ENCODE data around the gene CD34.

Gene CD34

DNA sequence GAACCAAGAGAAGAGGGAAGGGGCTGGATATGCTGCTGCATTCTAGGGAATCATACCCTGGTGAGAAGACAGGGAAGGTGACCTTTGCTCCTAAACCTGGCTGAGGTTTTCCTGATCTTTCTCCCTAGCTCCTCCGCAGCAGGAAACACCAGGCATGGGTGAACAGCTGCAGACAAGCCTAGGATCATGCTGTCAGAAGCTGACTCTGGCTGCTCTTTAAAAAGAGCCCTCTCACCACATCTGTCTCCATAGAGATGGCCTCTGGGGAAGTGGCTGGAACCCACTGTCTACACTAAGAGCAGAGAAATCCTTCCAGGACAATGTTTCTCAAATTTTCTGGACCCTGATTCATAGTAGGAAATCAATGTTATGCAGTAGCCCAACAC, 57.6 kb downstream of the CD34 start:
- no peak for DNase-seq (ENCODE audit: low spot score)

DNA sequence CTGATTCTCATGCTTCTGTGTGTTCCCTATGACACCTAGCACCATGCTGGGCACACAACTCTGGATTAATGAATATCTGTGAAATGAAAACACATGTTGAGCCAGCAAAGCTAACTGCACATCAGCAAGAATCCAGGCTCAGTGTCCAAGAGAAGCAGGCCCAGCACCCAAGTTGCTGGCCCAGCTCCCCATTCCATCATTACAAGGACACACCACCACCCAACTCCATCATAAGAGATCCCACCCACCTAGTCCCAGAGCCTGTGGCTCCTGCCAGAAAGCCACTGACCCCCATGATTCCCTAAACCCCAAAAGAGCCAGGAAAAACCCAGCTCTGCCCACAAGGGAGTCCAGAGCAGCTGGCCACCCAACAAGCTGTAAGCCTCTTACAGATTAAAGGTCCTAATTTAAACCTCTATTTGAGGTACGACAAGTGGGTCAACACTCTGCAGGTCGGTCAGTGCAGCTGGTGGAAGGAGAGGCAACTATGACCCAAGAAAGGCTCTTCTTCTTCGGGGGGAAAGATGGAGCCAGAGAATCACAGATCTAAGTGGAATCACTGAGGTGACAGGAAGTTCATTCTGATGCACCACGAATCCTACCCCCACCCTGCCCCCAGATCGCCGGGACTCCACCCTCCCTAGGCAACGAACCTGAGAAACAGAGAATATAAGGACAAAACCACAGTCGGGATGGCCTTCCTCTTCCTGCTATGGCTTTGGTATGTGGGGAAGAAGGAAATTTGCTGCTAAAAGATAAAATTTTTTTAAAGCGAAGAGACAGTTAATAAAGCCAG, 58.2 kb downstream of the CD34 start:
- DNase-seq (ENCODE audit: low spot score) = no peak

DNA sequence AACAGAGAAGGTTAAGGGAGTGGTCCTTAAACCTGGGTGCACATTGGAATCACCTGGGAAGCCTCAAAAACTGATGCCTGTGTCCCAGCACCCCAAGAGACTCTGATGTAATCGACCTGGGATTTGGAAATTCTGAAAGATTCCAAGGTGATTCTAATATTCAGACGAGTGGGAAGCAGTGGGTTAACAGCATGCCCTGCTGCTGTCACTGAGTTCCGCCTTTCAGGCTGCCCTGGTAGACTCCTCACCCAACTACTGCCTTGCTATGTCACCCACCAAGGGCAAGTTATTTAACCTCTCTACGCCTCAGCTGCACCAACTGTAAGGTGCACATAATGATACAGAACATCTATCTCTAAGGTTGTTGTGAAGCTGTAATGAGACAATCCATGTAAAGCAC, 59.2 kb downstream of the CD34 start:
- DNase-seq (ENCODE audit: low spot score) = no peak

DNA sequence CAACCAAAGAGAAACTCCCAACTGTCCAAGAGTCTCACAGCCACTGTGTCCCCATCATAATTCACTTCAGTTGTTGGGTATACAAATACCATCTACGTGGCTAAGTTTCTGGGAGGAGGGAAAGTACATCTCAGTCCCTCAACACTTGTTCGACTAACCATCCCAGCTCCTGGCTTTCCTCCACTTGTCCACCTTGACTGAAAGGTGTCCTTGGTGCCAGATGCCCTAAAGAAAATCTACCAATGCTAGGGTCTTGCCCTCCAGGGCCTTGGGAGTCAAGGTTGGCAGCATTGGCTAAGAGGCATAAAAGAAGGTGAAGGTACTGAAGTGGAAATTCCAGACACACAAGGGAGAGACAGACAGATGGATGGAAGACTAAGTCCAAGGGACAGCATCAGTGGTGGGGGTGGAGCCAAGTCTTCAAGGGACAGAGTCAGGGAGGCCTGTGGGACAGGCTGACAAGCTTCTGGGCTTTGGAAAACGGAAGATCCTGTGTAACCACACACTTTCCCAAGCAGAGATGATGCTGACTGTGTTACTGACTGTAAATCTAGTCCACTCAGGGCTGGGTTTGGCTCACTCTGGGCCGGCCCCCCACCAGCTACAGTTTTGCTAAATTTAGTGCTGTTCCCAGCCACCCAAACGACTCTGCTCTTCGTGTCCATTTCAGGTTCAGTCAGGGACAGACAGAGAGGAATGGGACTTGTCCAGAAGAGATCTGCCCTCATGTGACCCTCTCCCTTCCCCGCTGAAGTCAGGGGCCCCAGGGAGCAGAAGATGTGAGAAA, 60.1 kb downstream of the CD34 start:
- DNase-seq (ENCODE audit: low spot score) = no peak

DNA sequence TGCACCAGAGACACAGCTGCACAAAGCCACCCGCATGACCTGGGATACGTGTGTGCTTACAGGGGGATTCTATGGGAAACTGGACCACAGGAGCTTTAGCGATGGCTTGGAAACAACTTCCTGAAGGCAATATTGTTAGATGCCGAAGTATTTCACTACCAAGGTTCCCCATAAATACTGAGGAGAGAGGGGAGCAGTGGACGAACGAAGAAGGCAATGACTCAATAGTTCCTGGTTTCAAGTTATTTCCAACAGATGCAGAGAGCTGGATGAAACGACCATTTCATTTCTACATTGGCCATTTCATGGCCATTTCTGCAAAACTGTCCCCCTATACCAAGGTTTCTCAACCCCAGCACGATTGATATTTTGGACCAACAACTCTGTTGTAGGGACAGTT, 61.3 kb downstream of the CD34 start:
- no peak for DNase-seq (ENCODE audit: low spot score)

DNA sequence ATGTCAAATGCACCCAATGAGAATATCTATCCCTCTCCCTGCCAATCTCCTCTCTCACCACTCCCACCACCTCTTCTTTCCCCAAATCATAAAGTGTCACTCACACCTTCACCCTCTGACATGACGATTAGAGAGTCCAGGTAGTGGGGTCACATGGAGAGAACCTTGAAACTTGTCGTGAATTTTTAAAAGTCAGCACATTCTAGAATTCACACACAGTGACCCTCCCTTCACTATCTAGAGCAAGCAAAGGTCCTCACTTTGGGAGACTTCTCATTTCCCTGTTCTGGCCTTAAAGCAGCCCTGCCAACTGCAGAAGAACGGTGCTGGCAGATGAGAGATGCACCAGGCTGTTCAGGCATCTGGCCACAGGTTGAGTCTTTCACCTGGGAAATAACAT, 61.9 kb downstream of the CD34 start:
- DNase-seq (ENCODE audit: low spot score) = no peak

DNA sequence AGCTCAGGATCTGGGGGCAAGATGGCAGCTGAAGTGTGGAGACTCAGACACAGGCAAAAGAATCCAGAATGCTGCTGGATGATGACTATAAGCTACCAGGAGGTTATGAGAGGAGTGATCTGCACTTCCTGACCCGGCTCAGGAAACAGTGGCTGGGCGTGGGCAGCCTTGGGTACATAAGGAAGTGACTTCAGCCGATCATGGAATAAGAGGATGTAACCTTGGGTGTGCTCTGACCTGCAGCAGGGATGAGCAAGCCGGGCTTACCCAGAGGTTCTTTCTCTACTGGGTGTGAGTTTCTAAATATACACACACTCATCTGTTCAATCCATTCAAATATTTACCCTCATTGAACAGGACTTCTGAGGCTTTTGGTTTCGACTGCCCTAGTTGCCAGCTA, 62.7 kb downstream of the CD34 start:
- DNase-seq (ENCODE audit: low spot score) = peak; percentile 95

DNA sequence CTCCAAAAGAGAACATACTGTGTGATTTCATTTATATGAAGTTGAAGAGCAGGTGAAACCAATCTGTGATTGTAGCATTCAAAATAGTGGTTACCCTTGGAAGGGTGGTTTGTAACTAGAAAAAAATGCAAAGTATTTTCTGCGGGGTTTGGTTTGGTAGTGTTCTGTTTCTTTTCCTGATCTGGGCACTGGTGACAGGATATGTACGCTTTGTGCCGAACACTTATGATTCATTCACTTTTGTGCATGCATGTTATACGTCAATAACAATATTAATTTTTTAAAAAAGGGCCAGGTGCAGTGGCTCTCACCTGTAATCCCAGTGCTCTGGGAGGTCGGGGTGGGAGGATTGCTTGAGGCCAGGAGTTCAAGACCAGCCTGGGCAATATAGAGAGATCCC, 63.8 kb downstream of the CD34 start:
- DNase-seq (ENCODE audit: low spot score) = peak; percentile 44

DNA sequence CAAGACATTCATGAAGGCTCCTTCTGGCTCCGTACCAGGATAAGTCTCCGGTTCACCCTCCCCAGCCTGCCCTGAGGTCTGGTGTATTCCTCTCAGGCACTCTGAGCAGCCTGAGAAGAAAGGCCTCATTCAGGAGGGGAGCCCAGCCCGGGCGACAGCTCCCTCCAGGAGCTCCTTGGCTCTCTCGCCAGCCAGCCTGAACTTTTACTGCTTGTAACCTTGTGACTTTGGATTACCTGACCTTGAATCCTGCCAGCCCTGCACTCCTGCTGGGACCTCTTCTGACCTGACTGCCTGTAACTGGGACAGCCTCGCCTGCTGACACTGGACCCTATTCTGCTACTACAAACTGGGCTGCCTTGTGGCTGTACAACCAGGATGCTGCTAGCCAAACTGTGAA, 65.8 kb downstream of the CD34 start:
- DNase-seq (ENCODE audit: low spot score) = no peak

DNA sequence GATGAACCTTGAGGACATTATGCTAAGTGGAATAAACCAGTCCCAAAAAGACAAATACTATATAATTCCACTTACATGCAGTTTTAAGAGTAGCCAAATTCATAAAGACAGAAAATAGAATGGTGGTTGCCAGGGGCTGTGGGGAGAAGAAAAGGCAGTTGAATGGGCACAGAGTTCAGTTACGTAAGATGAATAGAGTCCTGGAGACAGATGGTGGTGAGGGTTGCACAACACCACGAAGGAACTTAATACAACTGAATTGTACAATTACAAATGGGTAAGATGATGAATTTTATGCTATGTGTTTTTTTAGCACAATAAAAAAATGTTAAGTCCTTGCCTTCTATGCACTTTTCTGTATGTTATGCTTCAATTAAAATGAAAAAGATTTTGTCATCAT, 66.6 kb downstream of the CD34 start:
- no peak for DNase-seq (ENCODE audit: low spot score)

DNA sequence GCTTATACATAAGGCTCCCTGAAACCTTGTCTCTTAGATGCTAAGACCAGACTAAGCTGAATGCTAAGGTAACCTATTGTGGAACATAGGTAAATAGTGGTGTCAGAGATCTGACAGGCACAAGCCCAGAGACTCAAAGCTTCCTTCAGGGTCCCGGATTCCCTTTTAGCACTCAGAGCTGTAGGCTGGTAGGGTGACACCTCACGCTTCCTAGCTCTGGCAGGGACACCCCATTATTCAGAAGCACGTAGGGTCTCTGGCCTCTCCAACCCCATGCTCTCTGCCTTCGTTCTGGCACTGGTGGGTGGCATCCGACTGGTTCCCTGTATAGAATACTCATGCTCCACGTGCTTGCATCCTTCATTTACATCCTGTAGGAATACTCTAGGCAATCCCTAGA, 68.4 kb downstream of the CD34 start:
- DNase-seq (ENCODE audit: low spot score) = no peak

DNA sequence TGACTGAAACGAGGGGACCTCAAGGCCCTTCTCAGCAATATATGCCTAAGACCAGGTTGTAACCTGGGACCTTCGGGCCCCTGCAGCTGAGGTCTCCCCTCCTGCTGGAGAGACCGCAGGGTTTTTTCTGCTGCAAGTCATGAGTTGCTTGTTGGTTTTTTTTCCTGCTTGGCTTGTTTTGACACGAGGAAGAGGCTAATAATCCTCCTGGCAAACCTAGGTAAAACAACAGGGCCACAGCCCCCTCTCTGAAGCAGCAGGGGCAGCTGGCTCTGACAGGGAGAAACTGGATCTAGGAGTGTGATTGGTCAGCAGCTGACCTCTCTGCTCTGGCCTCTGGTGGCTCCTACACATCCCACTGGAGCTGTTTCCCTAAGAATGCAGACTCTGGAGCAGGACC, 69.0 kb downstream of the CD34 start:
- DNase-seq (ENCODE audit: low spot score) = no peak

DNA sequence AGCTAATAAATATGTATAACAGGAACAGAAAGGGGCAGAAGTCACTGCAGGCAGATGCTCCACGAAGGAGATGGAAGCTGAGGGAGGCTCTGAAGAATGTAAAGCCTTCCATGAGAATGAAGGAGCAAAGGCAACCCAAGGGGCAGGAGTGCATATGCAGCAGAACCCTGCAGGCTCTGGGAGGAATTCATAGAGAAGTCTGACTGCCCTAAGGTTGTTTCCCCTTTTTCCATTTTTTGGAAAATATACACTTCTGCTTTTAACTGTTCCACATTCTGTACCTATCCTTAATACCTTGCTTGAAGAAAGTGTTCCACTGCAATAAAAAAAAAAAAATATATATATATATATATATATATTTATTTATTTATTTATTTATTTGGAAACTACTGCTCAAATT, 69.6 kb downstream of the CD34 start:
- no peak for DNase-seq (ENCODE audit: low spot score)

DNA sequence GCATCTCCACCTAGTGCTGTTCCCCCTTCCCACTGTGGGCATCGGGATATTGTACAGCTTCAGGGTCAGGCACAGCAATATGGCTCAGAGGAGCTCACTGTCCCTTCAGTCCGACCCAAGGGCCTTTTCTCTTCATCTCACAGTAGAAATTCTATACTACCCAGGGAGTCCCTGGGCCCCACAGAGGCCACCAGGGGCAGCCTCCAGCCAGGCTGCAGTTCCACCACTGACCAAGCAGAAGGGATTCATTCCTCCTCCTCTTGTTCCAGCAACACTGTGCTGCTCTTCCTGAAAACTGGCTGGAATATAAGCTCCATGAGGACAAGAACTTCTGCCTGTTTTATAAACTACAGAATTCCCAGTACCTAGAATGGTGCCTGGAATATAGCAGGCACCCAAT, 70.5 kb downstream of the CD34 start:
- no peak for DNase-seq (ENCODE audit: low spot score)

DNA sequence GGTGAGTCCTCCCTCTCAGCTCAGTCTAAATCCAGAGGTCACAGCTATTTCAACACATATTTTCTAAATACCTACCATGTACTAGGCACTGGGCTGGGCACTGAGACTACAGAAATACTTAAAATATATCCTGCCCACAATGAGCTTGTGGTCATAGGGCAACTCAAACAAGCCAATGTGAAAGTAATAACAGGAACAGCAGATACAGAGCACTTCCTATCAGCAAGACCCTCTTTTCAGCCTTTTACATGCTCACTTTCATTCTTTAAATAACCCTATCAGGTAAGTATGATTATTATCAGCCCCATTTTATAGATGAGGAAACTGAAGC, 71.9 kb downstream of the CD34 start:
- no peak for DNase-seq (ENCODE audit: low spot score)

DNA sequence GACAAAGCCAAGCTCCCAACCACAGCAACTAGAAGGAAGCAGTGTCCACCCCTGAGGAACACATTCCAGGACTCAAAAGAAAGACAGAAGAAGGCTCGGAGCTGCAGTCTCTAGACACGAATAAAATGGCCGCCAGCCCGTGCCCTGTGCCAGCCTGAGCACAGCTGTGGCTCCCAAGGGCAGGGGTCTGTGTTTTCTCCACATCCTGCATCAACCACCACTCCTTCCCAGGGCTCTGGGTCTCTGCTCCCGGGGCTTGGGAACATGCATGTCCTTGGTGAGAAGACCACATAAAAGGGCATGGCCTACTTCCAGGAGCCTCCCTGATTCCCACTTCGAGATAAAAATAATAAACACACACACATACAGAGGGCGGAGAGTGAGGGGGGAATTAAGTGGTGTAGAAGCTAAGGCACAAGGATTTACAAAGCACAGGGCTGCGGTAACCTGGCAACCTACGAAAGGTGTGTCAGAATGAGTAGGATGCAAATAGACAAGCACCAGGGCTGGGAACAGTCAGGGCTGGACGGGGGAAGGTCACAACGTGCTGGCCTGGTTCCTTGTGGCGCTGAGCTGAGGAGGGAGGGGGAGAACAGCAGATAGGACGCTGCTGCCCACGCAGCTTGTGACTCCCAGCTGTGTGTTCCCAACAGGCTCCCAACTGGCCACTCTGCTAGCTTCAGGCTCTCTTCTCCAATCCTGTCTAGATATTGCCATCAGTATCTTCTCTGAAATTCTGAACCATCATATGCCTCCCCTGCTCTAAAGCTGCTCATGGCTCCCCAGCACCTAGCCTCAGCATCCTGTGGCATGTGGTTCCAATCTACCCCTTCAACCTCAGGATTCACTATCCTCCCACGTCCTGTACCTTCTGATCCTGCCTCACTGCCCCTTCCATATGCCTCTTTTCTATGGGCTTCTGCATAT, 72.5 kb downstream of the CD34 start:
- peak; percentile 73 for DNase-seq (ENCODE audit: low spot score)

DNA sequence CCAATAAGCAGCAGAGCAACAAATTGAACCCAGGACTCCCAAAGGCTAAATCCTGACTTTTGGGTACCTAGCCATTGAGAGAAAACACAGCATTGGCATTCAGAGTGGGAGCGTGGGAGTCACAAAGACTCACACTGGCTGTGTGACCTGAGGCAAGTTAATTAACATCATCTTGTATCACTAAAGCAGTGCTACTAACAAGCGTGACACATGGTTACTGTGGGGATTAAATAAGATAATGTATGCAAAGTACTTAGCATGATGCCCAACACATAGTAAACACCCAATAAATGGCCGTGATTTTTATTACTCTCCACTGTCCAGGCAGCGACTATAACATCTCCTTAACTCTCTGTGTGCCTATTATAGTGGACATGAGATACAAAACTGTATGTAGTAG, 73.3 kb downstream of the CD34 start:
- no peak for DNase-seq (ENCODE audit: low spot score)

DNA sequence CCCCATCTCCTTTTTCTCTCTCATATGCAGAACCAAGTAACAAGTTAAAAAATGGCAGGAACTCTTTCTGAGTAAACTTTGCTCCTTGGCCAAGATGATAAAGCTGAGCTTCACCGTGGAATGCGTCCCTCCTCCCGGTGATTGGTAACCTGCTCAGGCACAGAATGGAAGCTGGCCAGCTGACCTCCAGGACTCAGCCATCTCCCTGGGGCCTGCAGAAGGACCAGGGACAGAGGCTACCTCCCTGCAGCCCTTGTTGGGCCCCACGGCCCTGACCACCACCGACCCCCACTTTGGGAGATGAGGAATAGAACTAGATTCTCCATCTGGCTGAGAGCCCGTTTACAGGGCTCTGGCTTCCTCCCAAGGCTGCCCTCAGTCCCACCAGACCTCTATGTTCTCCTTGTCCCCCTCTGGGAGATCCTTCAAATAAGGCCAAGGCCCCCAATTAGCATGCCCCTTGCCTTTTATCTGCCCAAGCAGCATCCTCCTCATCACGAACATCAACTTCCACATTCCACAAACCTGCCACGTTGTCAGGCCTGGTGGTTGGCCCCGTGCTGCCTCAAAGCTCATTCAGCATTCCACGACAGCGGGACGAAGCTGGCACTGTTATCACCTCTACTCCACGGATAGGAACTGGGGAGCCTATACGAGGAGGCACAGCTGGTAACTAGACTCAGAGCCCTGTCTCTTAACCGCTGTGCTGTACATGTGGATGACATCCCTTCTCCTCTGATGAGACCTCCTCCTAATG, 74.2 kb downstream of the CD34 start:
- no peak for DNase-seq (ENCODE audit: low spot score)

DNA sequence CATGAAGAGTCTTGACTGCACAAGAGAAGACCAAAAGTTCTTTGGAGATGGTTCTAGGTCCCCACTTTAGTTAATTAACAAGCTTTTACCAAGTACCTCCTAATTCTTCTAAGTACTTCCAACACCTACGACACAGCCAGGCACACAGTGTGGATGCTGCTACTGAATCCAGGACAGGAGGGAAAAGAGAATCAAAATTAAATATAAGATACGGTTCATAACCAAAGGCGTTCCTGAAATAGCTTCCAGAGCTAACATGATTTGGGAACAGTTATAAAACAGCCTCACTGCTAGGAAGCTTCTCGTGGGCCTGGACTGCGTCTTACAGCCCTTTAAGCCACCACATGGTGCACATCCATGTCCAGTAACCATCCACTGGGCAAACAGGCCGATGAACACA, 75.0 kb downstream of the CD34 start:
- no peak for DNase-seq (ENCODE audit: low spot score)

DNA sequence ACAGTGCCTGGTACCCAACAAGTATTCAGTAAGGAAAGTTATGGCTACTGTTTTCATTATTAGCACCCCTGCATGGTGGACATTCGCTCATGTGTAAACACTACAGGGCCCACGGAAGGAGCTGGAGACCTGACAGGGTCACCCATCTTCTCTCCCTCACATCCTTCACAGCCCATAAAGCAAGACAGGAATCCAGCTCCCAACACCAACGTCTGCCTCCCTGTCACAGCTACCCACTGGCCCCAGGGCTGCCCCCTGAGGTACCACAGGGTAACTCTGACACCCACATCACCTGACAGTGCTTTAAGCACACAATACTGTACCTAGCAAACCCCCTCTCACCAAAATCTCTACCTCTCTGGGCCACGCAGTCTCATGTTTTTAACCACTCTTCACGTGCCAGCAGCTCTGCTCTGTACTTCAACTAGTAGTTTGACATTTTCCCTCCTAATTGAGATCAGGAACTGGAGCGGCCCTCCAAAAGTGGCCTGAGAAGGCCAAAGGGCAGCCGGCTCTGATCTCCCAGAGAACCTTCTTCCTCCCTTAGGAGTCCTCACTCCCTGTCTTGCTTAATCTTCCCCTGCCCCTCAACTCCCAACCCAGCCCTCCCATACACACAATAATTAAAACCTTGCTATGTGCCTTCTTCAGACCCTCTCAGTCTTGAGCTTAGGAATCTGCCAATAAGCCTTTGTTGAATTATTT, 76.8 kb downstream of the CD34 start:
- no peak for DNase-seq (ENCODE audit: low spot score)

DNA sequence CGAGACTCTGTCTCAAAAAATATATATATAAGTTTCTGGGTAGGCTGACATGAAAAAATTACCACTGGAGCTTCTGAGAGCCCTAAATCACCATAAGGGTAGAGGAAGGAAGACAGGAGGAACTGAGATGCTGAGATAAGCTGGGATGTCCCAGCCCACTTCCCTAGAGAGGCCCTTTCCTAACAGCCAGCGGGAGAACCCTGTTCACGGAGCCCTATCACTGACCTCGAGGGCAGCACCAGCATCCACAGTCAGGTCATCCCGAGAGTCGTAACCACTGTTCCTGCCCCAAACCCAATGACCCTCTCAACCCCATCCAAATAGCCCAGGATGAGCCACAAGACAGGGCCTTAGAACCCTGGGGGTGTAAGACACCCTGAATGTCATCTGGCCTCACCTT, 77.5 kb downstream of the CD34 start:
- no peak for DNase-seq (ENCODE audit: low spot score)
